OCI-LY1 (cell line): ENCODE measurements around the gene TLE6.

ENCODE experiments used
- H2AFZ ChIP-seq: fragments of 200-600 bp; sonication (generic), shearing (Covaris generic); 2 replicates; pipeline ENCODE4 v1.6.0; 2014; ENCODE audit warnings: antibody characterized with exemption, mild to moderate bottlenecking, low read length
- H3F3A ChIP-seq: fragments of 200-600 bp; sonication (generic), shearing (Covaris generic); 2 replicates; pipeline ENCODE4 v1.6.0; 2014; ENCODE audit warnings: mild to moderate bottlenecking, antibody characterized with exemption, low read length, moderate library complexity; ENCODE audit not compliant: insufficient read depth
- H3K27ac ChIP-seq: fragments of 200-600 bp; sonication (generic); 2 replicates; pipeline ENCODE4 v1.5.1; 2014; ENCODE audit warnings: low read length, mixed run types, mild to moderate bottlenecking, low read depth; ENCODE audit not compliant: poor library complexity, severe bottlenecking
- H3K27me3 ChIP-seq: fragments of 200-600 bp; sonication (generic); 2 replicates; pipeline ENCODE4 v1.6.0; 2014; ENCODE audit warnings: antibody characterized with exemption, mild to moderate bottlenecking, low read length, moderate library complexity; ENCODE audit not compliant: insufficient read depth
- H3K36me3 ChIP-seq: fragments of 200-600 bp; sonication (generic); 2 replicates; pipeline ENCODE4 v1.6.1; 2014; ENCODE audit warnings: mild to moderate bottlenecking, antibody characterized with exemption, low read length, moderate library complexity, mixed read lengths; ENCODE audit not compliant: insufficient read depth
- H3K4me1 ChIP-seq: fragments of 200-600 bp; sonication (generic); 2 replicates; pipeline ENCODE4 v1.5.1; 2014; ENCODE audit warnings: mild to moderate bottlenecking, low read length, moderate library complexity; ENCODE audit not compliant: insufficient read depth, severe bottlenecking
- H3K4me2 ChIP-seq: fragments of 200-600 bp; sonication (generic), shearing (Covaris generic); 2 replicates; pipeline ENCODE4 v1.6.1; 2014; ENCODE audit warnings: low read length
- H3K4me3 ChIP-seq: fragments of 200-600 bp; sonication (generic); 2 replicates; pipeline ENCODE4 v1.5.1; 2014; ENCODE audit warnings: low read length, low read depth, mild to moderate bottlenecking, mixed read lengths; ENCODE audit not compliant: poor library complexity, severe bottlenecking
- H3K79me2 ChIP-seq: fragments of 200-600 bp; shearing (Covaris generic); 2 replicates; pipeline ENCODE4 v1.6.1; 2016; ENCODE audit warnings: mixed run types, low read length, mixed read lengths; ENCODE audit not compliant: insufficient read depth
- H3K9ac ChIP-seq: fragments of 200-600 bp; sonication (generic), shearing (Covaris generic); 2 replicates; pipeline ENCODE4 v1.6.1; 2014; ENCODE audit warnings: mild to moderate bottlenecking, low read length, mixed read lengths
- H3K9me2 ChIP-seq: fragments of 200-600 bp; sonication (generic), shearing (Covaris generic); 2 replicates; pipeline ENCODE4 v1.6.1; 2014; ENCODE audit warnings: low read depth, mild to moderate bottlenecking, low read length, mixed read lengths
- H3K9me3 ChIP-seq: fragments of 200-600 bp; shearing (Covaris generic); 2 replicates; pipeline ENCODE4 v1.6.1; 2014; ENCODE audit warnings: low read length, mixed read lengths
- H4K20me1 ChIP-seq: fragments of 200-600 bp; sonication (generic), shearing (Covaris generic); 2 replicates; pipeline ENCODE4 v1.6.0; 2016; ENCODE audit warnings: mild to moderate bottlenecking, low read length; ENCODE audit not compliant: insufficient read depth
- EZH2 ChIP-seq: fragments of 200-600 bp; sonication (generic), shearing (Covaris generic); IDR thresholded peaks from 2 replicates; pipeline ENCODE4 v1.8.0; 2017; ENCODE audit warnings: borderline replicate concordance, mixed run types, mild to moderate bottlenecking, antibody characterized with exemption, low read length, moderate library complexity, mixed read lengths
- TF ChIP-seq, protein P1 (sequence below): fragments of 200-600 bp; sonication (generic), shearing (Covaris generic); IDR thresholded peaks from 2 replicates; pipeline ENCODE4 v1.5.1; 2017; ENCODE audit warnings: mild to moderate bottlenecking, antibody characterized with exemption, low read length, moderate library complexity, mixed read lengths

Gene TLE6

DNA sequence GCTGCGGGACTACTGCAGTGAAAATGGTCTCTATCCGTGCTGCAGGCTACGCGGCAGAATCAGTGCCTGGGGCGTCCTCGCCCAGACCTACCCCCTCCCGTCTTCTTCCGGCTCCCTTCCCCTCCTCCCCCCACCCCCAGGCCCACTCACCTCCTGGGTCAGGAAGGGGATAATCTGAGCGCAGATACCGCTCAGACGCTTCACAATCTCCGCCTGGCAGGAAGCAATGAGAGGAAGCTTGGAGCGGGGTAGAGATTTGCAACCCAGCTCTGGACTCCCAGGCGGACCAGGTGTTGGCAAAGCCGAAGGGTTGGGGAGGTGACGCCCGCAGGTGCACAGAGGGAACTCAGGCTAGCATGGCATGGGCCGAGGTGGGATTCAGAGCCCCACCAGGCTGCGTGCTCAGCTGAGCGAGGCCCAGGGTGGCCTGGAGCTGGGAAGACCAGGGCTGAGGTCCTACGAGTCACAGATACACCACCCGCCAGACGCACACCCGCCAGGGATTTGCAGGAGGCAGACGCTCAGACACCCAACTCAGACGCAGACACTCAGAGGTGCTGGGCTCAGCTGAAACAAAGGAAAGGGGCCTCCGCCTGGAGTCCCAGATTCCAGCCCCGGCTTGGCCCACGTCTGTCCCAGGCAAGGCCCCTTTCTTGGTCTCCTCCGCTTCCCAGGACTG, 47.6 kb downstream of the TLE6 start:
- Histone ChIP-seq H3K9me3 (no peaks in the 10 kb centered on the region), H3K79me2 (no peaks in the 10 kb centered on the region), H3K27ac (no peak overlapping the region), H4K20me1 (no peaks in the 10 kb centered on the region), H3K27me3 (peaks cover 12% of the 10 kb centered on the region), H3K4me2 (no peak overlapping the region), H3K36me3 (no peaks in the 10 kb centered on the region), H3K4me3 (no peak overlapping the region), H3K9ac (no peak overlapping the region), H3K9me2 (no peaks in the 10 kb centered on the region), H2AFZ (no peak overlapping the region), H3F3A (no peaks in the 10 kb centered on the region), H3K4me1 (no peaks in the 10 kb centered on the region)
- TF ChIP-seq, protein P1, sequence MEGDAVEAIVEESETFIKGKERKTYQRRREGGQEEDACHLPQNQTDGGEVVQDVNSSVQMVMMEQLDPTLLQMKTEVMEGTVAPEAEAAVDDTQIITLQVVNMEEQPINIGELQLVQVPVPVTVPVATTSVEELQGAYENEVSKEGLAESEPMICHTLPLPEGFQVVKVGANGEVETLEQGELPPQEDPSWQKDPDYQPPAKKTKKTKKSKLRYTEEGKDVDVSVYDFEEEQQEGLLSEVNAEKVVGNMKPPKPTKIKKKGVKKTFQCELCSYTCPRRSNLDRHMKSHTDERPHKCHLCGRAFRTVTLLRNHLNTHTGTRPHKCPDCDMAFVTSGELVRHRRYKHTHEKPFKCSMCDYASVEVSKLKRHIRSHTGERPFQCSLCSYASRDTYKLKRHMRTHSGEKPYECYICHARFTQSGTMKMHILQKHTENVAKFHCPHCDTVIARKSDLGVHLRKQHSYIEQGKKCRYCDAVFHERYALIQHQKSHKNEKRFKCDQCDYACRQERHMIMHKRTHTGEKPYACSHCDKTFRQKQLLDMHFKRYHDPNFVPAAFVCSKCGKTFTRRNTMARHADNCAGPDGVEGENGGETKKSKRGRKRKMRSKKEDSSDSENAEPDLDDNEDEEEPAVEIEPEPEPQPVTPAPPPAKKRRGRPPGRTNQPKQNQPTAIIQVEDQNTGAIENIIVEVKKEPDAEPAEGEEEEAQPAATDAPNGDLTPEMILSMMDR, result no peak
- TF ChIP-seq EZH2, result no peak

DNA sequence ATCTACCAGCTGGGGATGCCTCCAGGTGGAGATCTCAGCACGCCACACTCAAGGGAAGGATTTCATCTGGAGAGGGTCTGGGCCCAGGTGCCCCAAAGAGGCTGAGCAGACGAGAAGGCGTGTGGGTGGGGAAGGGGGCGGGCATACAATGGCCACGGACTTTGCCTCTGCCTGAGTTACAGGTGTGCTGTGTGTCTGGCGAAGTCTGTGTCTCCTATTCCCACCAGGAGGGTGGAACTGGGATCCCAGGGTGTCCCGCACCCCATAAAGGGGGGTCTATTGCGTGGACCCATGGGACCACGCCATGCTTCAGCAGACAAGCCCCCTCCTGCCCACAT, 48.2 kb downstream of the TLE6 start:
- Histone ChIP-seq H3K79me2 (no peaks in the 10 kb centered on the region), H3K4me3 (no peak overlapping the region), H3K4me1 (no peaks in the 10 kb centered on the region), H3K9ac (no peak overlapping the region), H3K27me3 (peaks cover 14% of the 10 kb centered on the region), H4K20me1 (no peaks in the 10 kb centered on the region), H3K36me3 (no peaks in the 10 kb centered on the region), H3K4me2 (no peak overlapping the region), H2AFZ (no peak overlapping the region), H3F3A (no peaks in the 10 kb centered on the region), H3K9me3 (no peaks in the 10 kb centered on the region), H3K9me2 (no peaks in the 10 kb centered on the region), H3K27ac (no peak overlapping the region)
- no peak for TF ChIP-seq EZH2

DNA sequence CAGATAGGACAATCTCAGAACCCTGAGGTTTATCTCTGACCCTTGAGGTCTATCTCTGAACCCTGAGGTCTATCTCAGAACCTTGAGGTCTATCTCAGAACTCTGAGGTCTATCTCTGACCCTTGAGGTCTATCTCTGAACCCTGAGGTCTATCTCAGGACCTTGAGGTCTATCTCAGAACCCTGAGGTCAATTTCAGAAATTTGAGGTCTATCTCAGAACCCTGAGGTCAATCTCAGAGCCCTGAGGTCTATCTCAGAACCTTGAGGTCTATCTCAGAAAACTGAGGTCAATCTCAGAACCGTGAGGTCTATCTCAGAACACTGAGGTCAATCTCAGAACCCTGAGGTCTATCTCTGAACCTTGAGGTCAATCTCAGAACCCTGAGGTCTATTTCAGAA, 49.4 kb downstream of the TLE6 start:
- Histone ChIP-seq H3K27me3 (peaks cover 14% of the 10 kb centered on the region), H3K9me2 (no peaks in the 10 kb centered on the region), H3K79me2 (no peaks in the 10 kb centered on the region), H4K20me1 (no peaks in the 10 kb centered on the region), H3K36me3 (no peaks in the 10 kb centered on the region), H3K27ac (no peak overlapping the region), H2AFZ (no peak overlapping the region), H3K4me1 (no peaks in the 10 kb centered on the region), H3F3A (no peaks in the 10 kb centered on the region), H3K9ac (no peak overlapping the region), H3K4me2 (no peak overlapping the region), H3K4me3 (no peak overlapping the region), H3K9me3 (no peaks in the 10 kb centered on the region)
- TF ChIP-seq EZH2, result no peak
- TF ChIP-seq, protein P1, result no peak

DNA sequence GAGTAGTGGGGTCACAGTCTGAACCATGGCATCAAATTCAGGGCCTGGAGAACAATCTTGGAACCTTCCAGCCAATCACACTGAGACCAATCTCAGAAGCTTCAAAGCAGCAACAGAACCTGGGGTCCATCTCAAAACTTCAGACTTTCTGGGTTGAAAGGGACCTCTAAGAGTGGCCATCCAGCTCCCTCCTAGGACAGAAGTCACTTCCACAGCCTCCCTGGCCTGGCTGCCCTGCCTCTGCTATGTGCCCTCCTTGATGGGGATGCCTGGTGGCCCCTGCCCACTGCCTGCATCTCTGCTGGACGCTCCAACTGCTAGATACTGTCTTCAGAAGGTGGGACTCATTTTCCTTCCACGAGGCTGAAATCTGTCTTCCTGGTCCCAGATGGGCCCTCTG, 49.9 kb downstream of the TLE6 start:
- Histone ChIP-seq H3K9me2 (no peaks in the 10 kb centered on the region), H3K9ac (no peak overlapping the region), H3K4me2 (no peak overlapping the region), H3K27ac (no peak overlapping the region), H4K20me1 (no peaks in the 10 kb centered on the region), H3K36me3 (no peaks in the 10 kb centered on the region), H3K4me3 (no peak overlapping the region), H3K79me2 (no peaks in the 10 kb centered on the region), H3F3A (no peaks in the 10 kb centered on the region), H3K27me3 (peaks cover 14% of the 10 kb centered on the region), H3K4me1 (no peaks in the 10 kb centered on the region), H2AFZ (no peak overlapping the region), H3K9me3 (no peaks in the 10 kb centered on the region)
- TF ChIP-seq, protein P1, result no peak
- no peak for TF ChIP-seq EZH2
